ENCODE results near the gene LHFPL3. TPM values are rescaled to one million over a fixed set of nuclear protein-coding genes. Genes with fewer than 3 reads are reported as not detected.

Gene LHFPL3
- total RNA-seq, 2 donors from 2014 or later = not detected

DNA sequence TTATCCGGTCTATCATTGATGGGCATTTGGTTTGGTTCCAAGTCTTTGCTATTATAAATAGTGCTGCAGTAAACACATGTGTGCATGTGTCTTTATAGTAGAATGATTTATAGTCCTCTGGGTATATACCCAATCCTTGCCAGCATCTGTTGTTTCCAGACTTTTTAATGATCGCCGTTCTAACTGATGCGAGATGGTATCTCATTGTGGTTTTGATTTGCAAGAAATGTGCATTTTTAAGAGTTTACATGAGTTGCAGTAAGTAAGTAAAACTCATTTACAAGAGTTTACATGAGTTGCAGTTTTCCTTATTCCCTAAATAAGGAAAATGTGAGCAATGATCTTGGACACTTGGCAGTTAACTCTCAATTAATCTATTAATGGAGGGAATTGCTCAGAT, 312.1 kb downstream of the LHFPL3 start:
- H3K4me3 Mint-ChIP-seq = no peak overlapping the region
- H3K9me3 Mint-ChIP-seq = no peaks in the 10 kb centered on the region

DNA sequence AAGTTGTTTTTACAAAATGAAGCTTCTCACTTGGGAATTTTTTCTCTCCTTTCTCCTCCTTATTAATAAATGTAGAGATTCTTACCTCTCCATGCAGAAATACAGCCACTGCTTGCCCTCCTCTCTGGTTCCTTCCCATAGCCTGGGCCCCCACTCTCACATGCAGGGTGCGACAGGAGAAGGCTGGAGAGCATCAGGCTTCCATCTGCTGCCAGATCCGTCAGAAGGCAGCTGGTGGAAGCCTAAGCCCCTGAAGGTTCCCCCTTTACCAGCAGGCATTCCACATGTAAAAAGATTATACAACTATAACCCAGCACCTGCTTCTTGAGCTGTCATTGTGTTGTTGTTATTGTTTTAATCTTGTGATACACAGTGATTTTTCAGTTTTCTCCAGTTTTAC, 314.2 kb downstream of the LHFPL3 start:
- H3K36me3 Mint-ChIP-seq (ENCODE audit: low read depth) = no peaks in the 10 kb centered on the region
- no peak for ATAC-seq (replicated peaks)
- no peaks in the 10 kb centered on the region for H3K9me3 Mint-ChIP-seq
- H3K27me3 Mint-ChIP-seq = peaks cover 7% of the 10 kb centered on the region
- no peak overlapping the region for H3K4me3 Mint-ChIP-seq
- H3K4me1 Mint-ChIP-seq = no peaks in the 10 kb centered on the region
- no peak overlapping the region for H3K27ac Mint-ChIP-seq

More for the DNA sequence above, 312.1 kb downstream of the LHFPL3 start:
- ATAC-seq (replicated peaks) = no peak
- no peaks in the 10 kb centered on the region for H3K36me3 Mint-ChIP-seq (ENCODE audit: low read depth)
- peaks cover 5% of the 10 kb centered on the region for H3K27me3 Mint-ChIP-seq
- H3K4me1 Mint-ChIP-seq = no peaks in the 10 kb centered on the region
- H3K27ac Mint-ChIP-seq = no peak overlapping the region

DNA sequence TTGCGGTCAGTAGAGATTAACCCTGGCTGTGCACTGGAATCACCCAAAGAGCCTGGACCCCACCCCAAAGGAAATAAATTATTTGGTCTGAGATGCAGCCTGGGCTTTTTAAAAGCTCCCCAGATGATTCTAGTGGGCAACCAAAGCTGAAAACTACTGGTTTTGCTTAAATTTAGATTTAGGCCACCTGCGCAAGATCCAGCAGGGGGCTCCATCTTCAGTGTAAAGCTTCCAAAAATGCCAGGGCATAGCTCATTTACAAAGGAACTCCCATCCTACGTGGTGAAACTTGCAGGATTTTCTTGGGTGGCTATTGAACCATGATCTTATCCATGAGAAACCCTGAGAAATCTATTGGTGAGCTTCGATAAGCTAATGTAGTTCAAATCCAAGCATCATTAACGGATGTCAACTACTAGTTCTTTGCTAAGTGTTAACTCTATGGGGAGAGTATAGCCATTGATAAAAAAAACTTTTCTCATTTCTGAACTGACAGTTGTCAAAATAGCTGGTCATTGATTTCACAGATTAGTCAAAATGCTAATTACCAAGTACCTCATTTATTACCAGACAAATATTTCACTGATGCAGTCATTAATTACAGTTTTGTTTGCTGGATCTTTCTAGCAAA, 315.3 kb downstream of the LHFPL3 start:
- H3K9me3 Mint-ChIP-seq = no peaks in the 10 kb centered on the region
- no peak overlapping the region for H3K27ac Mint-ChIP-seq
- peaks cover 12% of the 10 kb centered on the region for H3K27me3 Mint-ChIP-seq
- no peak for ATAC-seq (replicated peaks)
- H3K4me3 Mint-ChIP-seq = no peak overlapping the region
- no peaks in the 10 kb centered on the region for H3K4me1 Mint-ChIP-seq
- no peaks in the 10 kb centered on the region for H3K36me3 Mint-ChIP-seq (ENCODE audit: low read depth)

DNA sequence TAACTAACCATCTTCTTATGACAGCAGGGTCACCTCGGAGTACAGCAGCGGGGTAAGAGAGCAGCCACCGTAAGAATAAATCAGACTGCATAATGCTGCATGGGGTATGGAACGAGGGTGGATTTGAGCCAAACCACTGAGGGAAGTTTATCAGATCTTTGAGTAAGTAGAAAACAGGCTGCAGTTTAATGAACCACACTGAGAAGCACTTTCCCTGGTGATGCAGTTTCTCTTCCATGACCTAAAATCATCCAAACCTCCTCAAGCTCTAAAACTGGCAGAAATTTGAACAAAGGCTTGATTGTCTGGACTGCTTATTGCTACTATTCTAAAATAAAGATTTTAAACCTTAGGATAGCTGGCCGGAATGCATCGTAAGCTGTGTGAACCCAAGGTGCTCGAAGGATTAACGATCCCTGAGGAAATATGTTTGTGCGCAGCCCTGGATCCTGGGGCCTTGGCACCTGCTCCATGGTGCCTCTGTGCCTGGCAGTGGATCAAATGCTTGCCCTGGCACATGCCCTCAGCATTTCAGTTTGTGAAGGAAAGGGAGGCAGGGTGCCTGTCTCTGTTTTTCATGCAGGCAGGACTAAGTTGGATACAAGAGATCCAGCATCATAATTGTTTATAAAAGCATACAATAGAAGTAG, 322.7 kb downstream of the LHFPL3 start:
- H3K9me3 Mint-ChIP-seq = no peaks in the 10 kb centered on the region
- H3K27ac Mint-ChIP-seq = no peak overlapping the region
- H3K4me1 Mint-ChIP-seq = no peaks in the 10 kb centered on the region
- H3K27me3 Mint-ChIP-seq = peaks cover 12% of the 10 kb centered on the region
- no peak overlapping the region for H3K4me3 Mint-ChIP-seq
- ATAC-seq (replicated peaks) = no peak
- H3K36me3 Mint-ChIP-seq (ENCODE audit: low read depth) = no peaks in the 10 kb centered on the region

GRCh38 chr7:104652434-104652833, 324.0 kb downstream of the LHFPL3 start:
- Mint-ChIP-seq H3K27ac (no peak overlapping the region), H3K4me1 (no peaks in the 10 kb centered on the region), H3K9me3 (no peaks in the 10 kb centered on the region), H3K36me3 (ENCODE audit: low read depth) (no peaks in the 10 kb centered on the region), H3K4me3 (no peak overlapping the region), H3K27me3 (peaks cover 9% of the 10 kb centered on the region)
- no peak for ATAC-seq (replicated peaks)

- H3K9me3 Mint-ChIP-seq = no peaks in the 10 kb centered on the region
- ATAC-seq (replicated peaks) = no peak
- peaks cover 9% of the 10 kb centered on the region for H3K27me3 Mint-ChIP-seq
- H3K4me1 Mint-ChIP-seq = no peaks in the 10 kb centered on the region
- no peak overlapping the region for H3K4me3 Mint-ChIP-seq
- H3K27ac Mint-ChIP-seq = no peak overlapping the region
- no peaks in the 10 kb centered on the region for H3K36me3 Mint-ChIP-seq (ENCODE audit: low read depth)
These were observed 324.5 kb downstream of the LHFPL3 start for GRCh38 chr7:104652865-104653264.

GRCh38 chr7:104653825-104654401, 325.5 kb downstream of the LHFPL3 start:
- H3K4me3 Mint-ChIP-seq = no peak overlapping the region
- no peaks in the 10 kb centered on the region for H3K9me3 Mint-ChIP-seq
- H3K27me3 Mint-ChIP-seq = peaks cover 2% of the 10 kb centered on the region
- no peak for ATAC-seq (replicated peaks)
- H3K27ac Mint-ChIP-seq = no peak overlapping the region
- no peaks in the 10 kb centered on the region for H3K4me1 Mint-ChIP-seq
- no peaks in the 10 kb centered on the region for H3K36me3 Mint-ChIP-seq (ENCODE audit: low read depth)

- Mint-ChIP-seq H3K4me3 (no peak overlapping the region), H3K27me3 (no peaks in the 10 kb centered on the region), H3K9me3 (no peaks in the 10 kb centered on the region), H3K36me3 (ENCODE audit: low read depth) (no peaks in the 10 kb centered on the region), H3K27ac (no peak overlapping the region), H3K4me1 (no peaks in the 10 kb centered on the region)
- no peak for ATAC-seq (replicated peaks)
These were observed 327.2 kb downstream of the LHFPL3 start for GRCh38 chr7:104655592-104655991.

DNA sequence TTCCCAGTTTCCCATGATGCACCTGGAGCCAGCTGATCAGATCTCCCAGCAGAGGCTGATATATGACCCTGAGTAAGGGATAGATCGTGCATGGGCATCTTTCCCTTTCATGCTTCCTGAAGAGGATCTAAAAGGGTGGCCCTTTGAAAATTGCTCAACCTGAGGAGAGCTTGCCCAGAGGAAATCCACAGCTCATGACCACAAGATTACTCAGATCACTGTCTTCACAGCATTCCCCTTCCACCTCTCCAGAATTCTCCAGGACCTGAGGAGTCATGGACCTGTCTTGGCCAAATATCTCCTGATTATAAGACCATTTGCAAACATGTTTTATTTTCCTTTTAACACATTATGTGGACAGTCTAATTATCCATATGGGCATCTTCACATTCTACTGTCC, 328.1 kb downstream of the LHFPL3 start:
- H3K4me1 Mint-ChIP-seq = no peaks in the 10 kb centered on the region
- no peak overlapping the region for H3K27ac Mint-ChIP-seq
- H3K9me3 Mint-ChIP-seq = no peaks in the 10 kb centered on the region
- no peak for ATAC-seq (replicated peaks)
- H3K27me3 Mint-ChIP-seq = no peaks in the 10 kb centered on the region
- H3K4me3 Mint-ChIP-seq = no peak overlapping the region
- no peaks in the 10 kb centered on the region for H3K36me3 Mint-ChIP-seq (ENCODE audit: low read depth)

DNA sequence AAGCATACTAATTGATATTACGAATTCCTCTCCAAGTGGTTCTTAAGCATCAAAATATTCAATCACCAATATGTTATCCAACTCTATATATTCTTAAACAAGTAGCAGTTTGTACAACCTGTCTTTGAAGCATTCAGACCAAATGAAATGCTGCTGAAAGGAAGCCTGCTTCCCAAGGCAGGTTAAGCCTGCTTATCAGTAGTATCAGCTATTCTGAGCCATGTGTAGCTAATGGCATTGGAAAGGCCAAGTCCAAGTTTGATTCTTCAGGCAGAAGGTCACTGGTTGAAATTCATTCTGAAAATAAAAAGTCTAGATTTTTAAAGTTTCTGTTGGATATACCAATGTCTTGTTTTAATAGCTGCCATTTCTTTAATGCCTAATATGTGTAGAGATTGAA, 328.7 kb downstream of the LHFPL3 start:
- Mint-ChIP-seq H3K4me1 (no peaks in the 10 kb centered on the region), H3K36me3 (ENCODE audit: low read depth) (no peaks in the 10 kb centered on the region)
- ATAC-seq (replicated peaks) = no peak

GRCh38 chr7:104661575-104661974, 333.2 kb downstream of the LHFPL3 start:
- Mint-ChIP-seq H3K4me1 (no peaks in the 10 kb centered on the region), H3K27ac (no peak overlapping the region), H3K27me3 (no peaks in the 10 kb centered on the region), H3K36me3 (ENCODE audit: low read depth) (no peaks in the 10 kb centered on the region), H3K9me3 (no peaks in the 10 kb centered on the region), H3K4me3 (no peak overlapping the region)
- ATAC-seq (replicated peaks) = no peak

More for the DNA sequence above, 328.7 kb downstream of the LHFPL3 start:
- Mint-ChIP-seq H3K27ac (no peak overlapping the region), H3K27me3 (no peaks in the 10 kb centered on the region), H3K4me3 (no peak overlapping the region), H3K9me3 (no peaks in the 10 kb centered on the region)

DNA sequence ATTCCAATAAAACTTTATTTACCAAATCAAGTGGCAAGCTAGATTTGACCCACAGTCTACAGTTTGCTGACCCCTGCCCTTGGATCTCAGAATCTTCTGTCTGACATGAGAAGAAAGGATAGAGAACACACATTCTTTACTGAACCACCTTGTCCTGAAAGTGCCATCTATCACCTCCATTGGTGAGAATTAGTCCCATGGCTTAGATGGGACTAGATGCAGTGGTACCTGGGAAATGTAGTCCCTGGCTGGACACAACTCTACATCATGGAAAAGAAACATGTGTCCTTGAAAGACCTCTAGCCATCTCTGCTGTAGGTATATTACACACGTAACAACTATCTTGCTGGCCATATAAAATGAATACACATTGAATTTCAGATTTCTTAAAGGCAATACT, 336.2 kb downstream of the LHFPL3 start:
- no peaks in the 10 kb centered on the region for H3K36me3 Mint-ChIP-seq (ENCODE audit: low read depth)
- no peak for ATAC-seq (replicated peaks)

GRCh38 chr7:104677587-104677986, 349.2 kb downstream of the LHFPL3 start:
- Mint-ChIP-seq H3K9me3 (no peaks in the 10 kb centered on the region), H3K27me3 (peaks cover 27% of the 10 kb centered on the region), H3K4me1 (no peaks in the 10 kb centered on the region), H3K4me3 (no peak overlapping the region), H3K36me3 (ENCODE audit: low read depth) (no peaks in the 10 kb centered on the region), H3K27ac (no peak overlapping the region)
- no peak for ATAC-seq (replicated peaks)

More for the DNA sequence above, 336.2 kb downstream of the LHFPL3 start:
- no peak overlapping the region for H3K4me3 Mint-ChIP-seq
- H3K27ac Mint-ChIP-seq = no peak overlapping the region
- no peaks in the 10 kb centered on the region for H3K4me1 Mint-ChIP-seq
- H3K27me3 Mint-ChIP-seq = peaks cover 3% of the 10 kb centered on the region
- no peaks in the 10 kb centered on the region for H3K9me3 Mint-ChIP-seq

GRCh38 chr7:104679085-104679484, 350.7 kb downstream of the LHFPL3 start:
- no peak for ATAC-seq (replicated peaks)
- H3K27me3 Mint-ChIP-seq = peaks cover 23% of the 10 kb centered on the region
- no peak overlapping the region for H3K4me3 Mint-ChIP-seq
- no peaks in the 10 kb centered on the region for H3K36me3 Mint-ChIP-seq (ENCODE audit: low read depth)
- H3K9me3 Mint-ChIP-seq = no peaks in the 10 kb centered on the region
- H3K4me1 Mint-ChIP-seq = no peaks in the 10 kb centered on the region
- no peak overlapping the region for H3K27ac Mint-ChIP-seq

DNA sequence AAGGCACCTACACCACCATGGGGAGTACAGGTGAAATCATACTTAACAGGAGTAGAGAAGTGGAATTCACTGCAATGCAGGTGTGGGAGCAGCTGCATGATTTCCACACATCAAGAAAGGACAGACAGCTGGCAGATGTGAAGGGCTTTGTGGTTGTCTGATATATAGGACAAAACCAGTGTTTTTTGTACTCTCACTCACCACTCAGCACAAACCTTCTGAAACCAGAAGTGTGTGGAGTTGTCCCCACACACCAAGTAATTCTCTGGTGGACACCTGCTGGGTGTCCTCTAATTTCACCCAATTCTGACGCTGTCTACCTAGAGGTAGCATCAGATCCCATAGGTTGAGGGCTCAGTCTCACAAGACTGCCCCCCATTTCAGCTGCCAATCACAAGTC, 357.9 kb downstream of the LHFPL3 start:
- no peak for ATAC-seq (replicated peaks)
- Mint-ChIP-seq H3K27me3 (peaks cover 14% of the 10 kb centered on the region), H3K4me1 (no peaks in the 10 kb centered on the region), H3K4me3 (no peak overlapping the region), H3K36me3 (ENCODE audit: low read depth) (no peaks in the 10 kb centered on the region), H3K9me3 (no peaks in the 10 kb centered on the region), H3K27ac (no peak overlapping the region)
